ENCODE results near the gene TRIM17.

- no peak for TF ChIP-seq CTCF (IDR thresholded peaks at IDR 0.05)
- TF ChIP-seq POLR2A (IDR thresholded peaks at IDR 0.05) = no peak
- no peak for TF ChIP-seq EP300 (IDR thresholded peaks at IDR 0.05)
Measured at GRCh38 chr1:228377664-228378089, 39.0 kb downstream of the TRIM17 start.
